Stimulated activated CD8-positive, alpha-beta memory T cell treated with anti-CD3 and anti-CD28 coated beads, Interleukin-7, amount 100 ng/mL, for 24 hours (primary cell): ENCODE results near the gene PACS2.
"Not testable (repeated sequence)": the region's sequence is repeated elsewhere in the genome, so short reads cannot be mapped to it uniquely, and the experiment has no call there.

Experiments
- DNase-seq: peaks from one replicate; pipeline ENCODE4 v3.0.0-alpha.2; 2020; ENCODE audit warnings: low read depth

PACS2 gene

GRCh38 chr14:105333020-105333490, 18.5 kb downstream of the PACS2 start:
- no peak for DNase-seq

GRCh38 chr14:105333613-105334364, 19.2 kb downstream of the PACS2 start:
- DNase-seq = no peak

- DNase-seq = no peak
These were observed 20.1 kb downstream of the PACS2 start for GRCh38 chr14:105334383-105335230.

- not testable (repeated sequence) for DNase-seq
These were observed 20.6 kb downstream of the PACS2 start for GRCh38 chr14:105335231-105335542.

GRCh38 chr14:105335735-105336476, 21.4 kb downstream of the PACS2 start:
- no peak for DNase-seq

DNA sequence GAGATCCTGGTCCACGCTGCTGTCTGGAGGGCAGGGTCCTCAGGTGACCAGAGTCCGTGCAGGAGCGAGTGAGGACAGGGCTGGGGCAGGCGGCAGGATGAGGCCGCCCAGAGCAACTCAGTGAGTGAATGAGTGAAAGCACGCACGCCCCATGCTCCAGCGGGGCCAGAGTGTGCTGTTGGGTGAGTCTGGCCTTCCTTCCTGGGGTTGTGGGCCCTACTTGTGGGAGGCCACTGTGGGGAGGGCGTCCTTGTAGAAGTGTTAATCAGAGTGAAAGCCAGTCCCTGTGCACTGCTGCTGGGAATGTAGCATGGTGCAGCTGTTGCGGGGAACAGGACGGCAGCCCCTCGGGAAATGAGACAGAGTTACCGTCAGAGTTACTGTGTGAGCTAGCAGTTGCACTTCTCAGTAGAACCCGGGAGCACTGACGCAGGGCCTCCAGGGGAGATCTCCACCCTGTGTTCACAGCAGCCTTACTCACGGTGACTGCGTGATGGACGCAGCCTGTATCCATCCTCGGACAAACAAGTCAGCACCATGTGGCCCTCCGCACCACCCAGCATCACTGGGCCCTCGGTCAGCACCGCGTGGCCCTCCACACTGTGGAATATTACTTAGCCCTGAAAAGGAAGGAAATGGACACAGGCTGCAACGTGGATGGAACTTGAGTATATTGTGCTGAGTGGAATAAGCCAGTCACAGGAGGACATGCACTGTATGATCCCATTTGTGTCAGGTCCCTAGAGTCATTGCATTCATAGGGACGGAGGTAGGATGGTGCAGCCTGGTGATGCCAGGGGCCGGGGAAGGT, 22.1 kb downstream of the PACS2 start:
- DNase-seq = no peak

- no peak for DNase-seq
These were observed 22.9 kb downstream of the PACS2 start for GRCh38 chr14:105337433-105337832.

- DNase-seq = no peak
These were observed 23.6 kb downstream of the PACS2 start for GRCh38 chr14:105337966-105338741.

- no peak for DNase-seq
These were observed 26.5 kb downstream of the PACS2 start for GRCh38 chr14:105340821-105341733.

DNA sequence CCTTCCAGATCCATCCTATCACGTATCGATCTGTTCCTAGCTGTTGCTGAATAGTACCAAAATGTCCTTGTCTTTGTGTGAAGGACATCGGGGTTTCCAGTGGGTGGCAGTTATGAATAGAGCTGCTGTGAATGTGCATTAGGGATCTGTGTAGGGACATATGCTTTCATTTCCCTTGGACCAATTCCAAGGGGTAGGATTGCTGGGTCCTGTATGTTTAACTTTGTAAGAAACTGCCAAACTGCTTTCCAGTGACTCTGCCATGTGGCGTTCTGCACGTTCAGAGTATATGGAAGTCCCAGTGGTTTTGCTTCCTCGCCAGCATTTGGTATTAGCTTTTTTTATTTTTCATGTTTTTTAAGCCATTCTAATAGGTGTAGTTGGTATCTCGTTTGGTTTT, 28.6 kb downstream of the PACS2 start:
- no peak for DNase-seq

GRCh38 chr14:105346200-105346533, 31.6 kb downstream of the PACS2 start:
- DNase-seq = no peak

DNA sequence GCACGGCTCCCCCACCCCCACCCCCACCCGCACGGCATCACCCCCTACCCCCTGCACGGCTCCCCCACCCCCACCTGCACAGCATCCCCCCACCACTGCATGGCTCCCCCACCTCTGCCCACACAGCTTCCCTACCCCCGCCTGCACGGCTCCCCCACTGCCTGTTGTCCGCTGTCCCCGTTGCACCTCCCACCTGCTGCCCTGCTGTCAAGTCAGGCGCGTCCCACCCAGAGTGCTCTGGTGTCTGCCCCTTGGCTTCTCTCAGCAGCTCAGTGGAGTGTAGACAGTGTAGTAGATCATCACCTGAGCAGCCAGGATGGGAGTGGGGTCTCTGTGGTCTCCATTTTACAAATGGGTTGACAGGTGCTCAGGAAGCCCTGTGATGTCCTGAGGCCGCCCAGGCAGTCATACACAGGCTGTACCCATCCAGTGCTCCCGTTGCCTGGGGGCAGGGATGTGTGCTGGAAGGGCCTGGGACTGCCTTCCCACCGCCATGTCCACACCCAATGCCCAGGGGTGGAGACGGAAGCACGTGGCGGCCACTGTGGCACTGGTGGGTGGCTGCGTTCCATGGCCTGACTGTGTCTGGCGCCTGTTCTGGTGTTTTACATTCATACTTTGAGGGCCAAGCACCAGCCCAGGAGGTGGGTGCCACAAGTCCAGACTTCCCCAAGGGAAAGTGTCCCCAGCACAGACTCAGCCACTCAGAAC, 32.5 kb downstream of the PACS2 start:
- no peak for DNase-seq

DNA sequence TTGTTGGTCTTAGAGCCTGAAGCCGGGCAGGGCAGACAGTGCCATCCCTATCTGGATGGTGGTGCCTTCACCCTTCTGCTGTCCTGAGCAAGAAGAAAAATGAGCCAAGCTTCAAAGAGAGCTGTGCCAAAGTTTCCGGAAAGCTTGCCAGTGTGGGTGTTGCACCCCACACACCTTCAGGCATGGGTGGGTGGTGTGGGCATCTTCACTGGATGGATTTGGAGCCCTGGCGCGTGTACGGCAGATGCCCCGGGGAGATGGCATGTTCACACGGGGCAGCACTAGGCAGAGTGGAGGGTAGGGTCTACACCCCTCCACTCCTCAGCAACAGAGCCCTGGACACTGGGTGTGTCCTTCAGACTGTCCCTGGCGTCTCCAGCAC, 33.0 kb downstream of the PACS2 start:
- DNase-seq = no peak

DNA sequence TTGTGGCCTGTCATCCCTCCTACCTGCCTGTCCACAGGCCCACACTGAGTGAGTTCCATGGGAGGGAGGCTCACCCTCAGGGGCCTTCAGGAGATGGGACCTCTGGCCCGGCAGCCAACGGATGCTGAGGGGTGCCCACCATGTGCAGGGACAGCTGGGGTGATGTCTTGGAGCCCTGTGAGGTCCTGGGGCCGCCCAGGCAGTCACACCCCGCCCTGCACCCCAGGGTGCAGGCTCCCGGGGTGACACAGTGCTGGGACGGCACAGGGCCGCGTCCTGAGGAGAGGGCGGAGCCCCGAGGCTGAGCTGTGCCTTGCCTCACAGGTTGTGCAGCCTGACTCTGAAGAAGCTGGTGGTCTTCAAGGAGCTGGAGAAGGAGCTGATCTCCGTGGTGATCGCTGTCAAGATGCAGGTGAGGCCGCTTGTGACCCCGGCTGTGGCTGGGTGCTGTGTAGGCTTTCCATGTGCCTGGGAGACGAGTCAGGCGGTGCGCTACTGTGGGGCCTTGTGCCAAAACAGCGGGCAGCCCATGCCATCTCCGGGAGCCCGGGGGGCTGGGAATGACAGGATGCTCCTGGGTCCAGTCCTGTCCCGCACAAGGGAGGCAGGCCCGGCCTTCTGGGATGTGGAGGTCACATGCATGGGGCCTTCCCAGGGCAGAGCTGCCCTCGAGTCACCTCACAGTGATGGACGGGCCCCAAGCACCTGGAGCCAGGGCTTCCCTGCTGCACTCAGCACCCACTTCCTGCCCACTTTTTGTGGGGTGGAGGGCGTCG, 33.8 kb downstream of the PACS2 start:
- no peak for DNase-seq

- DNase-seq = no peak
These were observed 34.6 kb downstream of the PACS2 start for GRCh38 chr14:105348945-105349699.

- no peak for DNase-seq
These were observed 35.4 kb downstream of the PACS2 start for GRCh38 chr14:105349992-105350391.

GRCh38 chr14:105350450-105351244, 36.1 kb downstream of the PACS2 start:
- DNase-seq = no peak
